Measurements from ENCODE around the gene C6orf52.

Gene C6orf52

GRCh38 chr6:10681795-10682194 is 12.6 kb downstream of the C6orf52 start:
- TF ChIP-seq TSHZ2 (CRISPR knock-in tag; IDR thresholded peaks at IDR 0.05), result no peak
- no peak for TF ChIP-seq PATZ1 (CRISPR knock-in tag; IDR thresholded peaks at IDR 0.05; ENCODE audit: borderline replicate concordance)
- no peak for TF ChIP-seq ZNF8 (CRISPR knock-in tag; IDR thresholded peaks at IDR 0.05)
- no peak for TF ChIP-seq ESRRG (CRISPR knock-in tag; IDR thresholded peaks at IDR 0.05)
- no peak for TF ChIP-seq BACH2 (CRISPR knock-in tag; IDR thresholded peaks at IDR 0.05; ENCODE audit: borderline replicate concordance)
- no peak for TF ChIP-seq TCF4 (CRISPR knock-in tag; IDR thresholded peaks at IDR 0.05; ENCODE audit: borderline replicate concordance)
- TF ChIP-seq PPARA (CRISPR knock-in tag; IDR thresholded peaks at IDR 0.05; ENCODE audit: borderline replicate concordance), result no peak
- ATAC-seq, result no peak

GRCh38 chr6:10678456-10678855 is 16.0 kb downstream of the C6orf52 start:
- TF ChIP-seq GLIS3 (CRISPR knock-in tag; IDR thresholded peaks at IDR 0.05) (no peak), ESRRG (CRISPR knock-in tag; IDR thresholded peaks at IDR 0.05) (no peak), TSHZ2 (CRISPR knock-in tag; IDR thresholded peaks at IDR 0.05) (no peak), PATZ1 (CRISPR knock-in tag; IDR thresholded peaks at IDR 0.05; ENCODE audit: borderline replicate concordance) (no peak), ISL1 (CRISPR knock-in tag; IDR thresholded peaks at IDR 0.05) (no peak), TCF4 (CRISPR knock-in tag; IDR thresholded peaks at IDR 0.05; ENCODE audit: borderline replicate concordance) (no peak), SNAI2 (CRISPR knock-in tag; IDR thresholded peaks at IDR 0.05) (no peak), ZFP30 (CRISPR knock-in tag; IDR thresholded peaks at IDR 0.05) (no peak), RARB (CRISPR knock-in tag; IDR thresholded peaks at IDR 0.05) (no peak), ZNF70 (CRISPR knock-in tag; IDR thresholded peaks at IDR 0.05) (no peak), ZNF8 (CRISPR knock-in tag; IDR thresholded peaks at IDR 0.05) (no peak), ZNF565 (CRISPR knock-in tag; conservative IDR thresholded peaks at IDR 0.05; ENCODE audit: low read depth) (no peak), ZFP3 (CRISPR knock-in tag; IDR thresholded peaks at IDR 0.05) (no peak), TOX (CRISPR knock-in tag; IDR thresholded peaks at IDR 0.05; ENCODE audit: borderline replicate concordance) (no peak), CSDC2 (CRISPR knock-in tag; IDR thresholded peaks at IDR 0.05) (no peak), ARNTL (CRISPR knock-in tag; IDR thresholded peaks at IDR 0.05; ENCODE audit: borderline replicate concordance, low read depth) (no peak), PPARA (CRISPR knock-in tag; IDR thresholded peaks at IDR 0.05; ENCODE audit: borderline replicate concordance) (no peak), CSRNP3 (CRISPR knock-in tag; IDR thresholded peaks at IDR 0.05) (no peak), BACH2 (CRISPR knock-in tag; IDR thresholded peaks at IDR 0.05; ENCODE audit: borderline replicate concordance) (no peak), POU6F1 (CRISPR knock-in tag; IDR thresholded peaks at IDR 0.05; ENCODE audit: borderline replicate concordance, low read depth) (no peak)
- ATAC-seq, result no peak
